ENCODE measurements around the gene NRGN. TPM values are rescaled to one million over a fixed set of nuclear protein-coding genes. Genes with fewer than 3 reads are reported as not detected.

The NRGN gene
- polyA plus RNA-seq, 5 donors, result 15.8 to 30.2 (median 21.5) TPM

- DNase-seq, result no peak
These were observed 846 bp upstream of the NRGN start for GRCh38 chr11:124738713-124739478.

DNA sequence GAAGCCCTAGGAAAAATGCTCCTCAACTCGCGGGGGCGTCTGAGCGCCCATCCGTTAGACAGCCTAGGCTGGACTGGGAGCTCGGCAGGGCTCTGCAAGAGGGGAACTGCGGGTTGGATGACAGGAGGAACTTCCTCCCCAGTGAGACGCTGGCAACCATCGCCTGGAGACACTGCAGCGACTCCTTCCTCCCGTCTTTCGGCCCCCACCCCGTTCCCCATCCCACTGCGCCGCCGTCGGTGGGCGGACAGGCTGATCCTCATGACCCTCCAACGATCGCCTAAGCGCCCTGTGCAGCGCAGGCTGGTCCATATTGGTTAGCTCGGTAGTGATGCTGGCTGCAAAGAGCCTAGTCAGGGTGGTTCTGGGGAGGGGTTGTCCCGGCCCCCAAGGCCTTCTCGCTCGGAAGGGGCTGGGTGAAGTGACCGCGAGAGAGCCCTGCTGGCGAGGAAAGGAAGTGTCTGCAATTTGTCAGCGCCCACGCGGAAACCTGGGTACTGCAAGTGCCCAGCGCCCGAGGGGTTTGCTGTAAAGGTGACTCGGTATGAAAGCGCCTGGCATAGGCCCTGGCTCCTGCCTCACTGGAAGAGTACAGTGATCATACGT lies 638 bp downstream of the NRGN start:
- DNase-seq, result no peak

- no peak for DNase-seq
These were observed 2.8 kb downstream of the NRGN start for GRCh38 chr11:124742555-124742954.

DNA sequence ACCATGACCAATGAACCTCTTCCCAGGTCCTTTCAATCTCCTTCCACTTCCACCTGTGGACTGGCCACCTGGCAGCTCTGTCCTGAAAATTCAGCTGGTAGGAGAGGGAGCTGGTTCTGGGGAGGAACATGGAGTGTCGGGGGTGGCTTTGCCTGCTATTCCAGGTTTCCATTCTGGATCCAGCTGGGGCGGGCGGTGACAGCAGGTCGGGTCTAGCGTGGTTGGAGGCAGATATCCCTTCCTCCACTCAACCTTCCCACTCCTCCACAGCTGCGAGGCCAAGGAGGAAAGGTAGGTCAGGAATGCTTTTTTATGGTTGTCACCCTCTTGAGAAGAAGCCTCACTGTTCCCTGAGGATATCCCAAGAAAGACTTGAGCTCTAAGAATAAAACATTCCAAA lies 3.3 kb downstream of the NRGN start:
- DNase-seq, result no peak

- DNase-seq, result no peak
These were observed 5.6 kb downstream of the NRGN start for GRCh38 chr11:124745270-124745834.

DNA sequence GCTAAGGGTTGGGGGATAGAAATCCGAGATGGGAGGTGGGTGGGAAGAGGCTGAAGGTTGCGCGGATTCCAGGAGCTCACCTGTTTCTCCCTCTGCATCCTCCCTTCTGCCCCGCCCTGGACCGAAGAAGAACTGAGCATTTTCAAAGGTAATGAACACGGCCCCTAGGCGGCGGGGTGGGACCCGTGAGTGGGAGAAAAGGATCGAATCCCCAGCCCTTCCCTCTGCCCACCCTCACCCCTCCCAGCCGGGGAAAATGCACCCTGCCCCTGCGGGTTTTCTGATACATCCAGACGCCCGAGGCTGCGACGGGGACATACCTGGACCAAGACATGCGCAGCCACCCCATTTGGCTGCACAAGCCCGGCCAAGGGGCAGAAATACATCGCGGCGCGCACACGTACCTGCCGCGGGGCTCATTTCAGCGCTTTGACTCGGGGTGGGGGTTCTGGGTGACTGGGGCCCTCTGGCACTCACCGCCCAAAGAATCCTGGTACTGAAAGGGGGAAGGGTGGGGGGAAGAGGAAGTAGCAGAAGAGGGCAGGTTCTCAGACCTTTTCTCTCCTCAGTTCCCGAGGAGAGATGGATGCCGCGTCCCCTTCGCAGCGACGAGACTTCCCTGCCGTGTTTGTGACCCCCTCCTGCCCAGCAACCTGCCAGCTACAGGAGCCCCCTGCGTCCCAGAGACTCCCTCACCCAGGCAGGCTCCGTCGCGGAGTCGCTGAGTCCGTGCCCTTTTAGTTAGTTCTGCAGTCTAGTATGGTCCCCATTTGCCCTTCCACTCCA lies 6.3 kb downstream of the NRGN start:
- no peak for DNase-seq

GRCh38 chr11:124746621-124747243 lies 7.0 kb downstream of the NRGN start:
- DNase-seq, result no peak

DNA sequence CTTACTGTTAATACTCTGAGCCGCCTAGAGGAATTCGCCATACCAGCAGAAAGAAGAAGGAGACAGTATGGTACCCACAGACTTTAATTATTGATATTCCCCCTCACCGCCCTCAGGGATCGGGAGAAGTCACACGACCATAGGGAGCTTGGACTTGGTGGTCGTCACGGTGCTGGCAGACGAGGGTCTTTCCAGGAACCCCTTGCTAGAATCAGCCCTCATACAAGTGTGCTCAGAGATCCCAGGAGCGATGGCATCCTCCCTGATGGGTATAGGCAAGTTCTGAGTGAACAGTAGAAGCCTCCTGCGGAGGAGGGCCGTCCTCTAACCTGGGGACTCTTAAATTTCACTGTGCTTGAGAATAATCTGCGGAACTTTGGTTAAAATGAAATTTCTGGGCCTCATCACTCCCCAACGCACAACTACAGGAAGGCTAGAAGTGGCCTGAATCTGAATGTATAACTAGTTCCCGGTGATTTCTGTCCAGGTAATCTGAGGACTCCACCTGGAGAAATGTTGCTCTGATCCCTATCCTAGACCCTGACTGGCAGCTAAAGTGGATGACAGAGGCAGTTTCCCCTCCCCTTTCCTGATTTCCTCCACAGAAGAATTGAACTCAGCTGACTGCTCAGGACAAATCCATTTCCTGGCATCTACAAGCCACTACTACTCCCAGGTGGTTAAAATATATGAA lies 7.8 kb downstream of the NRGN start:
- no peak for DNase-seq

GRCh38 chr11:124748100-124748418 lies 8.3 kb downstream of the NRGN start:
- DNase-seq, result no peak

DNA sequence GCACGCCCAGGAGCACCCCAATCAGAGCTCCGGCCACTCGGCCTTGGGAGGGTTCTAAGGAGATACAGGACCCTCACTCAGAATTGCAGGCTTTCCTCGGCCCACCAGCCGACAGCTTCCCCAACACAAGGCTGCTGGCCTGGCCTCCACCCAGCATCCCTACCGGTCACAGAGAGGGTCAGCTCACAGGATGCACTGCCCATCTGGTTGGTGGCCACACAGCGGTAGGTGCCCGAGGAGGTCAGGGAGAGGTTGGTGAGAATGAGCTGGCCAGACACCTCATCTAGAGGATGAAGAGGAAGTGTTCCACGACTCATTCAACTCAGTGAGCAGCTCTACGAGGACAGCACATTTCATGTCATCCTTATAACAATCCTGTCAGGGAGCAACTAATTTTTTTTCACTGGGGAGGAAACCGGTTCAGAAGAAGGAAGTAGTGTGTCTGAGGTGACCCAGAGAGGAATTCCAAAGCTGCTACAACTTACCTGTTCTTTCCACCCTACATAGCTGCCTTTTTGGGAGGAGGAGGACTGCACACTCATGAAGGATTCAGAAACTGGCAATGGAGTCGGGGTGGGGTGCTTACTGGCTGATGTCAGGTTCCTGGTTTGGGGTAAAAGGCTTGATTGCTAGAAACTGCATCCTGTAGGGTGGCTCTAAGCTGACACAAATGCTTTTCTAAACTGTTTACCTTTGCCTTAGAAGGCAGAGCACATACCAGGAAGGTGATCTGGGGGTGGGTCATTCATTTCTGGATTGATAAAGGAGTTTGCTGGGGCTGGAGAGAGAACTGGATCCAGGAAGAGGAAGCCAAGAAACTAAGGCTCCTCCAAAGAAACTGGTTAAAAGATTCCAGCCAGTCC lies 9.0 kb downstream of the NRGN start:
- DNase-seq, result no peak

GRCh38 chr11:124749912-124750311 lies 10.2 kb downstream of the NRGN start:
- DNase-seq, result no peak

GRCh38 chr11:124751391-124751740 lies 11.6 kb downstream of the NRGN start:
- no peak for DNase-seq

DNA sequence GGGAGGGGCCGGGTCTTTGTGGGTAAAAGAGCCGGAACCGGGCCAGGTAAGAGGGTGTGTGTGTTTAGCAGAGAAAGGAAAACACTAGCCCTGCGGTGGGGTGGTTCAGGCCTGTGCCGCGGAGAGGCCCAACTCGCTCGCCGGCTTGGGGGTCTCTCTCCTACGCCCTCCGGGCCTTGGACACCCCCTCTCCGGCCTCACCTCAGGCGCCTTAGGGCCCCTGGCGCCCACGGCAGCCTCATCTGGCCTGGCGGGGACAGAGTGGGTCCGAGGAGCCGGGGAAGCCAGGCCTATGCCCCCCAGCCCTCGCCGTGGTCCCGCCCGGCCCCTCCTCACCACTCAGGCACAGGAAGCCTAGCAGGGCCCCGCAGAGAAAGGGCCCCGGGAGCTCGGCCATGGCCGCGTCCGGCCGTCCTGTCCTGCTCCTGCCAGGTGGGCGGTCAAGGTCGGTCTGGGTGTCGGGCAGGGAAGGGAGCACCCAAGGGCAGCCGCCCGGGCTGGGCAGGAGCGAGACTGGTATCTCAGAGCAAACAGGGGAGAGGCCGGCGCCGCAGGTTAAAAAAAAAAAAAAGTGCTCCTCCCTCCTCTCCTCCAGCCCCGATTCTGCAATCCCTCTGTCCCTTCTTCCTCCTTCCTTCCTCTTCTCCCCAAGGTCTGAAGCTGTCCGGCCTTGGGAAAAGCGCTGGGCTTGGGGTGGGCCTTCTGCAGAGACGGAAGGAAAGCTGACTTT lies 12.2 kb downstream of the NRGN start, which contains the start of gene VSIG2:
Gene VSIG2 (minus strand): TSS at position 515 of the 730 bp plus-strand sequence. CDS start 118 bp downstream, at position 397.
- DNase-seq, result no peak

DNA sequence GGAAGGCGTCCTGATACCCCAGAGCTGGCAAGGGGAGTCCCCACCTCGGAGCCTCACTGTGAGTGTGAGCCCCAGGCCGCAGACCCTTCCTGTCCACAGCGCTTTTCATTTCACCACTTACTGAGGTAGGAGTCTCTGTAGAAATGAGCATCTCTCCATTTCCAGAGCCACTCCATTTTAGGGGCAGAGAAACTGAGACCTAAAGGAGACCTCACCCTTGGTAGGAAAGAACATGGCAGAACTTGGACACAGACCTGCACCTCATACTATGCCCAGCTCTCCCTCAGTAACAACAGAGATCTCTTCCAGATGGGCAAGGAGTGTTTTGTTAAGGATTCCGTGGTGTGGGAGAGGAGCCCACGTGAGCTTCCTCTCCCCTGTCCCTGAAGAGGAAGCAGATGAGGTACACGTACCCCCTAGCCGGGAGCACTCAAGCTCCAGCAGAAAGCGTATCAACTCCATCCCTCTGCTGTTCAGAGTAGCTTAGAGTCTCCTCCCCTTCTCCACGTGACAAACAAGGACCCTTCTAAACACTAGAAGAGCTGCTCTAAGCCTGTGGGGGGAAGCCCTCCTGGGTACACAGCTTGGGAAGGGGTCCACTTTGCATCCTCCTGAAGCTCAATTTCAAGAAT lies 12.8 kb downstream of the NRGN start:
- DNase-seq, result no peak

DNA sequence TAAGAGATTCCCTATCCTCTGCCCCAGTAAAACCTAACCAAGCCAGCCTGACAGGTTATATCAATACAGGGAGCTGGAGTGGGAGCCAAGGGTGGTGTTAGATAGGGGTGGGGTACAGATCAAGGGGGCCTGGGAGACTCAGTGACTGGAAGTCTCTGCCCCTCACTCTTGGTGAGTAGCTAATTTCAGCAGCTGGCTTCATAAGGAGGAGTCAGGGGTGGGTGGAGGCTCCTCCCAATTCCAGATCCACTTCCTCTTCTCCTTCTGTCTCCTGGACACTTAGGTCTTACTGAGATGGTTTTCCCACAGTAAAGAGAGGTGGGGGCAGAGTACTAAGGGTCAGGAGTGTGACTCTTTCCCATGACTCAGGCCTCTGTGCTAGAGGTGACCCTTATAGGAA lies 13.5 kb downstream of the NRGN start:
- DNase-seq, result no peak

DNA sequence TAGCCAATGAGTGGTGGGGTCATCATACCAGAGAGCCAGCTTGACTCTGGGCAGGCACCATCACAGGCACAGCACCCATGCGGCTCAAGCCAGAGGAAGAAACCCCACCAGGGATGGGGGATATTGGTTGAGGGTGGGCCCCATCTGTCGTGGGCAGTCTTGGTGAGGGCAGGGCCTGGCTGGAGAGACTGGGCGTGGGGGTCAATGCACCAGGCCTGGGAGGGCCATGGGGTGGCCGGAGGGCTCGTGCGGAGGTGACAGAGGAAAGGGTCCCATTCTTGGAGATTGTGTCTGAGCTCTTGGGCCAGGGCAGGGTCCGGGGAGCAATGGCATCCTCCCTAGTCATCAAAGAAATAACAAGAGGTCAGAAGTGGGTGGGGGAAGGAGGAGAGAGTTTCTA lies 13.9 kb downstream of the NRGN start:
- DNase-seq, result no peak

DNA sequence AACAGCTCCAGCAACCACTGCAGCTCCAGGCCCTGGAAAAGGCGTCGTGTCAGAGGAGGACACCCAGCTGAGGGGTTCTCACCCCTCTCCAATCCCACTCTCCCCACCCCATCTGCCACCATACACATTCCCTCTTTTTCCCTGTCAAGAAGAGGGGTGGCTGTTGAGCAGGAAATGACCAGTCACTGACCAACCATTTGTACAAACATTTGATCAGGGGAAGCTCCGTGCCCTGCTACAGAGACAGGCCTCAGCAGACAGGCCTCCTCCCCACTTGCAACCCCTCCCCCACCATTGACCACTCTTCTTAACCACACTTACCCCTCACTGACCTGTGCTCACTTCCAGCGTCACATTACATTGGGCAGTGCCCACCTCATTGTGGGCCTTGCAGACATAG lies 14.6 kb downstream of the NRGN start:
- no peak for DNase-seq

DNA sequence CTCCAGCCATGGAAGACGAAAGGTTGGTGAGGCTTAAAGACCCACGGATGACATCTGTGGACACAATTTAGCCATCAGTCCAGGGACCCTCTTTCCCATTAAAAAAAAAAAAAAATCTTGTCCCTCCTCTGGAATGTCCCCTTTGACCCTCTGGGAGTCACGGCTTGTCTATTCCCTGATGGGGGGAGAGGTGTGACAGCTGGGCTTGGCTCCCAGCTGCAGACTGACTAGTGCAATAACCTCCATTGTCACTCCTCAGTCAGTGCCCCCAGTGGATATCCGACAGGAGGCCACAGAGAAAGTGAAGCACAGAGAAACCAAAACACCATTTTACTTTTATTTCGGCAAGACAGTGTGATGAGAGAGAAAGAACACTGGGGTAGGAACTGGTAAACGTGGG lies 15.0 kb downstream of the NRGN start:
- DNase-seq, result no peak

DNA sequence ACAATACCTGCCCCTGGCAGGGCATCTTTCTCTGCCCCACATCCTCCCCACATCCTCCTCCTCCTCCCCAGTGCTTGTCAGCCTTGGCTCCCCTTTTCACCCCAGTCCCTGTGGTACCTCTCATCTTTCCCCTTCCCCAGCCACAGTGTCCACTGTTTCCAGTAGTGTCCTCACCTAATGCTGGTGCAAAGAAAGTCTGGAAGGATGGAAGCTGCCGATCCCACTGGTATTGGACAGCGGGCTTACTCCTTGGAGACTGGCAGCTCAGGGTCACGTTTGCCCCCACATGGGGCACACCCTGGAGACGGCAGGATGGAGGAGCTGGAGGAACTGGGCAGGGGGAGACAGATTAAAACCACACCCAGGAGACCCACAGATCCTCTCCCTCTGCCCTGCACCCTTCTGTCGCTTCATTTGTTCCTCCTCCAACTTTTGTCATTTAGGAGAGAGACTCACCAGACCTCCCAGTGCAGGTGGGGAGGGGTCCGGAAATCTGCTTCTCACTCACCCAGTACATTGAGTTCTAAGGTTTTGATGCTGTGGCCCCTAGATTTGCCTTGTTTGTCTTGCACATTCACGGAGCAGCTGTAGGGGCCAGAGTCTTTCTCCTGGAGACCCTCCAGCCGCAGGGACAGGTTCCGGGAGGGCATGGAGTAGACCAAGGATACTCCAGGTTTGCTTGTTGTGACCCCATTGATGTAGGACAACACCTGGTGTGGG lies 16.5 kb downstream of the NRGN start:
- no peak for DNase-seq

Measured in right lung (tissue), 5 donors.